ENCODE results near the gene RASAL3.

RASAL3 gene

DNA sequence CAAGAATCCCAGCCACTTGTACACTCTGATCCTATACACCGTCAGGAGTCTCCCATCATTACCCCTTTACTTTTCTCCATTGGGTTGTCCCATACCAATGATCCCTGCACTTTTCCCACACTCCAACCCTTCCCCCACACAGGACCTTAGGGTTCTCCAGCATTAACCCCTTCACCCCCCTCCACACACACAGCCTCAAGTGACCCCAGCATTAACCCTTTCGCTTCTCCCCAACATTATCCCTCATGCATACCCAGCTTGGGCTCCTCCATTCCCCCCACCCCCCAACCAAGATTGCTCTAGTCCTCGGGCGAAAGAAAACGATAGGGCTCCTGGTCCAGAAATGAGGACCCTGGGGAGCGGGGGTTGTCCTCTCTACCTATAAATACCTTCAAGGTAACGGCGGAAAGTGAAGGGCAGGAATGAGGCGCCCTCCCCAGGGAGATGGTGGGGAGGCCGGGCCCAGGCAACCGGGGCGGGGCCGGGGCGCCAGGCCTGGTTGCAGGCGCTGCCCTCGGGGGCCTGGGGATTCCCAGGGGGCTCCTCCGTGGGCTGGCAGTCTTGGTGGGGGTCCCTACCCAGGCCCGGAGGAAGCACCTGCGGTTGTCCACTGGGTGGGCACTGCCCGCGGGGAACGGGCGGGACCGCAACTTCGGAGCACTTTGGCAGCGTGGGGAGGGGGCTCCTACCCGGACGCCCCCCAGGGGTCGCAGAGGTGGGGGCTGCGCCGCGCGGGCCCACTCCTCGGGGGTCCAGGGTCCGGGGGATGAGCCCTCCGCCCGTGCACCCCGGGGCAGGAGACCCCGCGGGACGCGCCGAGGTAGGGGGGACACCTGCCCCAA, 15.3 kb downstream of the RASAL3 start:
- DNase-seq = no peak

DNA sequence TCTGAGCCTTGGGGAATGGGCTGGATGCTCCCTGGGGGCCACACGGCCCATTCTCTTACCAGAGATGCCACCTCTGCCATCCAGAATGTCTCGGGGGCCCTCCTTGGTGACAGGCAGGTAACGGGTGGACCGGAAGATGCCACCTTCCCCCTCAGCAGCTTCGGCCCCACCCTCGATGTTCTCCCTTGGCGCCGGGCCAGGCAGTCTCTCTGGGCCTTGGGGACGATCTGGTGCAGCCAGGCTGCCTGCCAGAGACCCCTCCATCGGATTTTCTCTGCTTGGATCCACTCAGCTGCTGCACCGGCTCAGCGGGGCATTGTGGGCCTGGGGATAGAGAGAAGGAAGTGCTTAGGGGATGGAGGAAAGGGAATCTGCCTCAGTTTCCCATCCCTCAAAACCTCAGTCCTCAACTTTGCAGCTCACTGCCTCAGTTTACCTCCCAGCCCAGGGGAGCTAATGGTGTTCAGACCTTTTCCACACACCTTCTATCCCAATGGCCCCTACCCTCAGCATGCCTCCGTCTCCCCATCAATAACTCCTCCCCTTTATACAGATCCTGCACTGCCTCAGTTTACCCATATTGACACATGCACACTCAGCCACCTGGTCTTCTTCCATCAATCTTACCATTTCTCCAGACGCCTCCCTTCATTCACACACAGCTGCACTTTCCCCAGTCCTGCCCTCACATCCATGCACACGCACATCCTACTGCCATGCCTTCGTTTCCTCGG, 16.1 kb downstream of the RASAL3 start:
- DNase-seq = no peak

DNA sequence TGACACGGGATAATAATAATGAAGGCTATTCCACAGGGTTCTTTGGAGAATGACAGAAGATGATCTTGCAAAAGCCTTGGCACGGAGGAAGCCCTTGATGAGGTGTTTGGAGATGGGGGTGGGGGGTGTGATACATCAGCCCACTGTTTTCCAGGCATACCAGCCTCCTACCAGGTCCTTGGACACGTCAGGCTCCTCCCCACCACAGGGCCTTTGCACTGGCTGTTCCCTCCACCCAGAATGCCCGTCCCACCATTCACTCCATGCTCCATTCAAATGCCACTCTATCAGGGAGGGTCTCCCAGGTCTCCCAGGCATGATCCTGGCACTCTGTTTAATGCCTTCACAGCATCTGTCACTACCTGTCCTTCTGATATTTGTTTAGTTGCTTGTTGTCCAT, 17.3 kb downstream of the RASAL3 start:
- no peak for DNase-seq

DNA sequence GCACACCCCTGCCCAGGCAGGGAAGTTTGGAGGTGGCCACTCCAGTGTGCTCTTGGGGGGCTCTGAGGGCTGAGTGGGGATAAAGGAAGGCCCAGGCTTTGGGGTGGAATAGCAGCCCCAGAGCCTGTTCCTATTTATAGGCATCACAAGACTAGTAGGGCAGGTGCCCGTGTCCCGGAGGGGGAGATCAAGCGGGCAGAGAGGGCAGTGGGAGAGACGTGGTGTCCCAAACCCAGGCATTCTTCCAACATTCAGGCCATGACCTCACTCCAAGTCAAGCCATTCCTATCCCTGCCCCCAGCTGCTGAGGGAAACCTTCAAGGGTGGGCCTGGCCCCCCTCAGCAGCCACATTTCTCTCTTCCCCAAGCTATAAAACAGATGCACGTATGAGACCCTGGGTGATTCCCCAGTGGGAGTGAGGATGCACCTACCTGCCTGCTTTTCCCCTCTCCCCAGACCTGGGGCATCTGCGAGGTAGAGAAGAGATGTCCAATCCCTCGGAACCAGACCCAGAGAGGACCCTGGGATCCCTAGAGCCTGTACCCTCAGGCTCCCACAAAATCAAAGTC, 18.5 kb downstream of the RASAL3 start:
- DNase-seq = no peak

DNA sequence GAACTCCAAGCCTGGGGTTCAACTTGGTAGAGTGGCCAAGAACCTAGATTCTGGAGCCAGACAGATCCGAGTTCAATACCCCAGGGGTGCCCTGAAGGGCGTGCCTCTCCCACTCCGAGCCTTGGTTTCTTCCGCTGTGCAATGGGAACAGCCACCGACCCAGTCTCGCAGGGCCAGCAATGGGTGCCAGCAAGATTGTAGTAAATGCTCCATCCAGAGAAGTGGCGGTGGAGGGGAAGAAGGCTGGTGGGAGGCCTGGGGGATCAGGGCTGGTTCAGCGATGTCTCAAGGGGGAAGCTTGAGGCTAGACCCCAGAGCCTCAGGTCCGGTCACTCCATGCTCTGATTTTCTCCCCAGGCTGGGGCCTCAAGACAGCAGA, 19.1 kb downstream of the RASAL3 start:
- DNase-seq = no peak

DNA sequence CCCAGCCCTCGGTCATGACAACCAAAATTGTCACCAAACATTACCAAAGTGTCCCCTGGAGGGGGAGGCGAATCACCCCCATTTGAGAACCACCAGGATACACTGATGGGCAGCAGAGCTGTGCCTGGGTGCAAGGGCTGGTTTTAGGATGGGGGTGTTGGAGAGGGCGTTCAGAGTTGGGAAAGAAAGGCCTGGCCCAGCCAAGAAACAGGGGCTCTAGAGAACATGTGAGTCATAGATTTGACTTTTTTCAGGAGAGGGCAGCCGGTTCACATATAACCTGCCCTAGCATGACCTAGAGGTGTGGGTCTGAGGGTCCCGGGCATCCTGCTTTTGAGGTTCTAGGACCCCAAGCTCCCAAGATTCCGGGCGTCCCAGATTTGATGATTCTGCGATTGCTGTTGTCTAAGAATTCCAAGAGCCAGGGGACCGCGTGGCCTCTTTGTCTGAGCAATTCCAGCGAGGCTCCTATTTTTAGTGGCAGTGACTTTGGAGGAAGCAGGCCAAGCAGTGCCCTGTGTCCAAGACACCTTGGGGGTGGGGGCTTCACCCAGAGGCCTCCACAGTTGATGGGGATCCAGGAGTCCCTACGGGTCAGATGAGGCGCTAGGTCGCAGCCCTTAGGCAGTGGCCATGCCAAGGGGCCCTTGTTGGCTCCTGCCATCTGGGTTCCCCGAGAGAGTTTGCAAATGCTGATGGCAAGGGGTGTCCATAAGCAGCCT, 19.7 kb downstream of the RASAL3 start:
- no peak for DNase-seq

DNA sequence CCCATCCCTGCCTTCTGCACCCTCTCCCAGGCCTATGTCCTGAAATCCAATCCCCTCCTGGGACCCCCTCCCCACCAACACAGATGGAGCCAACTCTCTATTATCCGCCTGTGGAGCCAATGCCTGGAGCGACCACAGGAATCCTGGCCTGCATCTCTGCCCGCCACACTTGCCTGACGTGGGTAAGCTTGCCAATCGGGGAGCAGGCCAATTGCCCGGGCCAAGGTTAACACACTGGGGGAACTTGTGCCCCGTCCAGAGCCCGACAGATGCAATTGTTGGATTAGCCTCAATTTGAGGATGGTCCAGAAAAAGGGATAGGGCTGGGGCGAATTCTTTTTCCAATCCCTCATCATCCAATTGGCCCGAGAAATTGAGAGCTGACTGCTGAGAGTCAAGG, 20.5 kb downstream of the RASAL3 start:
- no peak for DNase-seq

DNA sequence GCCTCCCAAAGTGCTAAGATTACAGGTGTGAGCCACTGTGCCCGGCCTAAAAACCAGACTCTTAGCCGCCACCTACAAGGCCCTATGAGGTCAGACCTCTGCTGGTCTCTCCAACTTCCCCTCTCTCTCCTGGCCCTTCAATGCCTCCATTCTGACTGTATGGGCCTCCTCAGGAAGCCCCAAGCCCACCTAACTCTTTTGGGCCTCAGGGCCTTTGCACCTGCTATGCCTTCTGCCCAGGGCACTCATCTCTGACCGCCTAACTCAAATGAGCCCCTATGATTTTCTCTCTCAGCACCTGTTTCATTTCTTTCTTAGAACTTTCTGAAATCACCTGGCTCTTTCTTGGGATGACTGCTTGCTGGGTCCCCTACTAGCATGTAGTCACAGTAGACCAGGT, 21.0 kb downstream of the RASAL3 start:
- no peak for DNase-seq

DNA sequence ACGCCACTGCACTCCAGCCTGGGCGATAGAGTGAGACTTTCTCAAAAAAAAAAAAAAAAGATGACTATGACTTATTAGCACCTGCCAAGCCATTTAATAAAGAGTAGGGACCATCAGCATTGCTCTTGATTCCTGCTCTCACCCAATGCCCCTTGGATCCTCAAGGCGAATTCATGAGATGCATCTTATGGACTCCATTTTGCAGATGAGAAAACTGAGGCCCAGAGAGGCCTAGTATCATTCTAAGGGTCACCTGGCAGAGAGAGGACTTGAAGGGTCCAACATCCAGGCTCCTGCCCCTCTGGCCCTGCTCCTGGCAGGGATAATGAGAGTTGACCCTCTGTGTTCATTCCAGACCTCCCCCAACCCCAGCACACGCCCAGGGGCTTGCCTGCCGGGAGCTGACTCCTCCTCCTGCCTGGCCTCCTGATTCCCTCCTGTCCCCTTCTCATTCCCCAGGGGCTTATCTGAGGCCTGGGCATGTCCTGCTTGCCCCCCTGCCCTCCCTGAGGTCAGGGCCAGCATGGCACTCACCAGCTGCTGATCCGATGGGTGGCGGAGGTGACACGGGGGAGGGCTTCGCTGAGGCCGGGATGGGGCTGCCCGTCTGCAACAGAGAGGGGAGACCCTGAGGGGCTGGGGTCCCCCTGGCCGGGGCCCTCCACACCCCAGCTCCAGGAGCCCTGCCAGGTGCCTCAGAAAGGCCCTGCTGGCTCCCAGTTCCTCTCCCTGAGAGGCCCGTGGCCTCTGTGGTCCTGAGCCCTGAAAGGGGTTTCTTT, 22.0 kb downstream of the RASAL3 start:
- no peak for DNase-seq

DNA sequence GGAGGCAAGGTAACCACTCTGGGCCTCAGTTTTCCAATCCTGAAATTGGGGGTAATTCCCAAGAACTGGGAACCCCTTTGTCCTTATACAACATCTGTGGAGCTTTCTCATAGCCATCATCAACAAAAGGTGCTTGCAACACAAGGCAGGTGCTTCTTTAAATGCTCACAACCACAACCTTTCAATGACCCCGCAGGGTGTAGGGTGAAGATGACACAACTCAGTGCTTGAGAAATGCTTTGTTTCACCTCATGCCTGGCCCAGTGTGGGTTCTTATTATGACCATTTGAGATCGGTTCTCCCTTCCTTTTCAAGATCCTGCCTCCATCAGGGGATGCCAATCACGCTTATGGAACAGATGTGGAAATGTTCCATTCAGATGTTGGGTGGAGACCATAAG, 23.0 kb downstream of the RASAL3 start:
- no peak for DNase-seq

DNA sequence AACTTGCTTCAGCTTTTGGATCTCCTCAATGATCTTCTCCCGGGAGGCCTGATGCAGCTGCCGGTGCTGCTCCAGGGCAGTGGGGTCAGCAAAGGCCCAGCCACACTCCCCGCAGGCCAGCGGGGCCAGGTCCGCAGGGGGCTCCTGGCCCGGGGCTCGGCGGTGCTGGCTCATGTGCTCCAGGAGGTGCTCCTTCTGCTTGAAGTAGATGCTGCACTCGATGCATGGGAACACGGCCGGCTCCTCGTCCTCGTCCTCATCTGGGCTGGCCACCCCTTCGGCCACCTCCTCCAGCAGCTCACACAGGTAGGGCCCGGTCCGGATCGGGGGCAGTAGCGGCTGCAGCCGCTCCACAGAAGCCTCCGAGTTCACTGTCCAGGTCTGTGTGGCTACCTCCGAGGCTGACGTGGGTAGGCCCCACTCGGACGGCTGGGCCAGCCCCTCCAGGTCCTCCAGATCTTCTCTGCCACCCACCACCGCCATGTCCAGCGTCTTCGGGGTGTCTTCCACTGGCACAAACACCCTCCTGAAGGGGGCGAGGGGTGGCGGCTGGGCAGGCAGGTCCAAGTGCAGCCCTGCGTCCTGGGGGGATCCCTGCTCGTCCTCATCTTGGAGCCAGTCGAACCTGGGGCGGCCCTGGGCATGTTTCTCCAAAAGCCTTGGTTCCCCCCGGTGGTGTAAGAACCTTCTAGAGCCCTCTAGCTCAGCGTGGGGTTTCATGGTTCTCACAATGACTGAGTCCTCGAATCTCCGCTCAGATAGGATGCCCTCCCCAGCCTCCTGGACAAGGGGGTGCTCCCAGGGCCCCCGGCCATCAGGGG, 24.3 kb downstream of the RASAL3 start:
- DNase-seq = no peak

DNA sequence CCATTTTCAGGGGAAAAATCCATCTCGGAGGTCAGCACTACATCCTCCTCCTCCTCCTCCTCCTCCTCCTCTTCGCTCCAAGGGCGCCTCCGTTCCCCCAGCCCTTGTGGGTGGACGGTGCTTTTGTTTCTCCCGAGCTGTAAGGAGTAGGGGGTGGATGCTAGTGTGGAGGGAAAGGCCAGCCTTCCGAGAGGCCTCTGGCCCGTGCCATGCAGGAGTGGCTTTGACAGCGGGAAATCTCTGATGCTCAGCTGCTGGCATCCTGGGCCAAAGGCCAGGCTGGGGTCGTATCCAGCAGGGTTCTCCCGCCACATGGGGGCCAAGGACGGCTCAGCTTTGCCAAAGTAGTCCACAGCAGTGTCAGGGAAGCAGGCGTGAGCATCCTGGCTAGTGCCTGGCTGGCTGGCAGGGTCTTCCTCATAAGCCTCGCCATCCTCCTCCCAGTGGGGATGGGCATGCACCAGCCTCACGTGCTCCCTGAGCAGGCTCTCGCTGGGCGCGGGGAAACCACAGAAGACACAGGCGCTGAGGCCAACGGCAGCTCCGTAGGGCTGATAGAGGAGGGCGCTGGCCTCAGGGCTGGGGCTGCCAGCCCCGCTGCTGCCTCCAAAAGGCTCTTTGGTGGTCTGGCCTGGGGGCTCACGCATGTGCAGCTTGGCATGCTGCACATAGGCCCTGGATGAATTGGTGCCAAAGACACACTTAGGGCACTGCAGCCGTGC, 25.1 kb downstream of the RASAL3 start:
- DNase-seq = no peak

DNA sequence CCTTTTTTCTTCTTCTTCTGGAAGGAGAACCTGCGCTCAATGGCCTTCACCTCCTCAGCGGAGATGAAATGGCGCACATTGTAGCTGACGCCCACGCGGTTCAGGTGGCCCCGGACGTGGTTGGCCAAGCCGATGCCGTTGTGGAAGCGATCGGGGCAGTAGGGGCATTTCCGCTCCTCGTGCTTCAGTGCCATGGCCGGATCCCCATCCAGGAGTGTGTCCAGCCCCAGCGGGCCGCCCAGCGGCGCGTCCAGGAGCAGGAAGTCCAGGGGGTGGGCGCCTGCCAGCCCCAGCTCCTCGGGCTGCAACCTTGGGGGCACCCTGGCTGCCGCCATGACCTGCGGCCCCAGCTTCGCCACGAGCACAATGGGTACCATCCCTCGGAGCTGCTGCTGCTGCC, 25.8 kb downstream of the RASAL3 start:
- no peak for DNase-seq

DNA sequence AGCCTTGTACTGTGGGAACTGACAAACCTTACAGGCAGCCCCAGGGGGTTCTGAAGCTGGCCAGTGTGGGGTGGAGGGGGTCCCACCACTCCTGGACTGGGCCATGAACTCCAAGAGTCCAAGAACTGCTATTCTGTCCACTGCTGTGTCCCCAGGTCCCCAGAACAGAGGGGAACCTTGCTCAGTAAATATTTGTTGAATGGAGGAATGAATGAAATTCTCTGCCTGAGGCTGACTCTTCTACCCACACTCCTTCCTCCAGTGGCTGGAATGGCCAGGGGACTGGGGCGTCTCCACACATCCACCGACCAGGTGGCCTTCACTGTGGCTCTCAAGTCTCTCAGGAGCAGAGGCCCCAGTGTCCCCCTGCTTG, 26.2 kb downstream of the RASAL3 start:
- DNase-seq = no peak

DNA sequence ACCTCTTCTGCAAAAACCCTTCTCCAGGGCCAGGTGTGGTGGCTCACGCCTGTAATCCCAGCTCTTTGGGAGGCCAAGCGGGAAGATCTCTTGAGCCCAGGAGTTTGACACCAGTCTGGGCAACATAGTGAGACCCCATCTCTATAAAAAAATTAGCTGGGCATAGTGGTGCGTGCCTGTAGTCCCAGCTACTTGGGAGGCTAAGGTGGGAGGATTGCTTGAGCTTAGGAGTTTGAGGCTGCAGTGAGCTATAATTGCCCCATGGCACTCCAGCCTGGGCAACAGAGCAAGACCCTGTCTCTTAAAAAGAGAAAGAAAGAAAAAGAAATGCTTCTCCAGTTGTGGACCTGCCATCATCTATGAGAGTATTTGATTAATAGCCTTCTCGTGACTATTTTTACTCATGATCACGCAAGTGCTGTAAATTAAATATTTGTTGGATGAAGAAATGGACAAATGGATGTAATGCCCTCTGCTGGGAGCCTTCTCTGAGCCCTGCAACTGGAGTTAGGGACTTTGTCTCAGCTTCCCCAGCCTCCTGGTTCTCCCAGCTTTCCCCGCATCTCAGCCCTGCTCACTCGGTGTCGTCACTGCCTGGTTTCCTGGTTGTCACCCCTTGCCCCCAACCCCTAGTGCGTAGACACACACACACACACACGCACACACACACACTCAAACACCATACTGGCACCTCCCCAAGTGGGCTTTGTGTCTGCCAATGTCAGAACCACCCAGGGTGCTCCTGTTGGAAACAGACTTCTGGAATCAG, 26.8 kb downstream of the RASAL3 start:
- no peak for DNase-seq

DNA sequence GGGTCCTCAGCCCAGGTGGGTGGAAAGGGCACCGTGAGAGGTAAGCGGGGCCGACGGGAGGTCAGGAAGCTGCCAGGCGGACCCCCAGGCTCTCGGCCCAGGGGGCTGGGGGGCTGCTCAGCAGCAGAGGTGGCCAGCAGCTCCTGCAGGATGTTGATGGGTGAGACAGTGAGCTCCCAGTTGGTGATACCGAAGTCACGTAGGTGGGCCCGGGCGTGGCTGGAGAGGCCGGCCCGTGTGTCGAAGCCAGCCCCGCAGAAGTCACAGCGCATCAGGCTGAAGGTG, 27.6 kb downstream of the RASAL3 start:
- no peak for DNase-seq

DNA sequence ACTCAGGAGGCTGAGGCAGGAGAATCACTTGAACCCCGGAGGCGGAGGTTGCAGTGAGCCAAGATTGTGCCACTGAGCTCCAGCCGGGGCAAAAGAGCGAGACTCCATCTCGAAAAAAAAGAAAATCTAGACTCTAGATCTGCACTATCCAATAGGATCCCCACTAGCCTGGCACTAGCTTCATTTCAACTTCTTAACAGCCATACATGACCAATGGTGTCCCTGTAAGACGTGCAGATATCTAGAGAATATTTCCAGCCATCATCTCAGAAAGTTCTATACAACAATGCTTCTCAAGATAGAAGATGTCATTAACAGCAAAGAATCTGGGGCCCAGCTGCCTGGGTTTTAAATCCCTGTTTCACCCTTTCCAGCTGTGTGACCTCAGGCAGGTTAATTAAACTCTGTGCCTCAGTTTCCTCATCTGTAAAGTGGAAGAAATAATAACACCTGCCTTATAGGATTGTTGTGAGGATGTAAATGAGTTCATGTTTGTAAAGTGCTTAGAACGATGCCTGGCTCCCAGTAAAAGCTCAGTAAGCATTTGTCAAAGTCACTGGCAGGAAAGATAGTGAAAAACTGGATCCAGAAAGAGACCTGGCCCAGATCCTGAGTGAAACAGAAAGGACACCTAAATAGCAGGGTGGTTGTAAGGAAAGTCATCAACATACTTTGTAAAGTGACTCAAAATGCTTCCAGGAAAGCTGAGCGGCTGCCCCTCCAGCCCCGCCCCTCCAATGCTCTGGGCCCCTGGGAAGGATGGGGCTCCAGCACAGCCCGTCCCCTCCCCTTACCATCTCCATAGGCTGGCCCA, 28.1 kb downstream of the RASAL3 start:
- DNase-seq = no peak

DNA sequence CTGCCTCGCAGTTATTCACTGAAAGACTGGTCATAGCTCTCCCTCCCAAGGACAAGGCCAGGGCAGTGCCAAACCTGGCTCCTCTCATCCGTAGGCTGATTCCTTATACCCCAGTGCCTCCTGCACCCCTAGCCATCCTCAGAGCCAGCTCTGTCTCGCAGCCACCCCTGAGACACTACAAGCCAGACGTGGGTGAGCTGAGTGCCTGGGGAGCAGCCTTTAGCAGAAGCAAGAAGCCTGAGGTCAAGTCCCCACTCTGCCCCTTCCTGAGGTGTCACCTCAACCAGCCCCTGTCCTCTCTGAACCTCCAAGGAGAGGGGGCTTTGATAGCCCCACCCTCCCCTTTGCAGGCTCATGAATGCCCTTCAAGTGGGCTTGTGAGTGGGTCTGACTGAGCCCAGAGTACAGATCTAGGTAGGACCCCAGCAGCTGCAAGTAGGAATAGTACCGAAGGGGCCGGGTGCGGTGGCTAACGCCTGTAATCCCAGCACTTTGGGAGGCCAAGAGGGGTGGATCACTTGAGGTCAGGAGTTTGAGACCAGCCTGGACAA, 30.8 kb downstream of the RASAL3 start:
- no peak for DNase-seq

Data from activated effector memory CD4-positive, alpha-beta T cell treated with Interleukin-2 at 50 U/mL for 16 hours (primary cell).